Stimulated activated CD4-positive, alpha-beta T cell treated with anti-CD3 and anti-CD28 coated beads, Interleukin-12 subunit alpha, Interleukin-12 subunit beta, amount 100 ng/mL, for 4 hours (primary cell): Measurements from ENCODE around the gene SIRT3.
"Not testable (repeated sequence)": the region's sequence is repeated elsewhere in the genome, so short reads cannot be mapped to it uniquely, and the experiment has no call there.

ENCODE experiments used
- DNase-seq: peaks from one replicate; pipeline ENCODE4 v3.0.0-alpha.2; 2020

SIRT3 gene

GRCh38 chr11:238346-238745, 2.2 kb upstream of the SIRT3 start:
- not testable (repeated sequence) for DNase-seq

GRCh38 chr11:236774-237767, 929 bp upstream of the SIRT3 start, which contains the start of gene PSMD13:
TSS of gene PSMD13 (plus strand) at chr11:236976. CDS start at chr11:237050, 74 bp downstream.
- peak; percentile 86 for DNase-seq

- DNase-seq: no peak
Measured at GRCh38 chr11:235609-235996, 539 bp downstream of the SIRT3 start.

- no peak for DNase-seq
Measured at GRCh38 chr11:235180-235579, 962 bp downstream of the SIRT3 start.

GRCh38 chr11:232783-233565, 3.2 kb downstream of the SIRT3 start:
- DNase-seq: no peak

GRCh38 chr11:230431-230830, 5.7 kb downstream of the SIRT3 start:
- no peak for DNase-seq

- no peak for DNase-seq
Measured at GRCh38 chr11:227824-228379, 8.2 kb downstream of the SIRT3 start.

GRCh38 chr11:225734-226453, 10.2 kb downstream of the SIRT3 start:
- no peak for DNase-seq

- DNase-seq: no peak
Measured at GRCh38 chr11:224424-224823, 11.7 kb downstream of the SIRT3 start.

- DNase-seq: no peak
Measured at GRCh38 chr11:223884-224283, 12.3 kb downstream of the SIRT3 start.

- DNase-seq: no peak
Measured at GRCh38 chr11:223026-223789, 12.9 kb downstream of the SIRT3 start.

GRCh38 chr11:221998-222789, 13.9 kb downstream of the SIRT3 start:
- no peak for DNase-seq

- no peak for DNase-seq
Measured at GRCh38 chr11:221539-221938, 14.6 kb downstream of the SIRT3 start.

GRCh38 chr11:220641-221215, 15.4 kb downstream of the SIRT3 start:
- not testable (repeated sequence) for DNase-seq

GRCh38 chr11:218815-219593, 17.1 kb downstream of the SIRT3 start:
- no peak for DNase-seq

- no peak for DNase-seq
Measured at GRCh38 chr11:217704-218103, 18.4 kb downstream of the SIRT3 start.

- no peak for DNase-seq
Measured at GRCh38 chr11:216081-216974, 19.8 kb downstream of the SIRT3 start.

- no peak for DNase-seq
Measured at GRCh38 chr11:215581-216037, 20.5 kb downstream of the SIRT3 start.

- DNase-seq: no peak
Measured at GRCh38 chr11:214083-214482, 22.1 kb downstream of the SIRT3 start.
